RWPE1 (cell line): ENCODE data around the gene TRPC4.

Experiments used
- CTCF ChIA-PET: fragments of 350-600 bp; sonication (Branson Sonifier 250); formaldehyde crosslinking; extraction: SDS; loops from one replicate; lab custom pipeline; 2021; lab: Yijun Ruan, JAX
- POLR2A ChIA-PET: fragments of 400-600 bp; formaldehyde crosslinking; extraction: SDS; loops from one replicate; lab custom pipeline; 2020; ENCODE audit warnings: antibody characterized with exemption; ENCODE audit not compliant: low non-redundant PET; lab: Yijun Ruan, JAX
- DNase-seq: peaks from one replicate; pipeline ENCODE4 v3.0.0; 2012; ENCODE audit warnings: low spot score
- H3K27ac ChIP-seq: fragments of 450-650 bp; 2 replicates; pipeline ENCODE4 v1.5.1; 2017
- TF ChIP-seq, protein P1 (sequence below): fragments of 450-650 bp; conservative IDR thresholded peaks from 2 replicates; pipeline ENCODE4 v1.5.1; 2017; ENCODE audit warnings: low read depth, mild to moderate bottlenecking

The TRPC4 gene

DNA sequence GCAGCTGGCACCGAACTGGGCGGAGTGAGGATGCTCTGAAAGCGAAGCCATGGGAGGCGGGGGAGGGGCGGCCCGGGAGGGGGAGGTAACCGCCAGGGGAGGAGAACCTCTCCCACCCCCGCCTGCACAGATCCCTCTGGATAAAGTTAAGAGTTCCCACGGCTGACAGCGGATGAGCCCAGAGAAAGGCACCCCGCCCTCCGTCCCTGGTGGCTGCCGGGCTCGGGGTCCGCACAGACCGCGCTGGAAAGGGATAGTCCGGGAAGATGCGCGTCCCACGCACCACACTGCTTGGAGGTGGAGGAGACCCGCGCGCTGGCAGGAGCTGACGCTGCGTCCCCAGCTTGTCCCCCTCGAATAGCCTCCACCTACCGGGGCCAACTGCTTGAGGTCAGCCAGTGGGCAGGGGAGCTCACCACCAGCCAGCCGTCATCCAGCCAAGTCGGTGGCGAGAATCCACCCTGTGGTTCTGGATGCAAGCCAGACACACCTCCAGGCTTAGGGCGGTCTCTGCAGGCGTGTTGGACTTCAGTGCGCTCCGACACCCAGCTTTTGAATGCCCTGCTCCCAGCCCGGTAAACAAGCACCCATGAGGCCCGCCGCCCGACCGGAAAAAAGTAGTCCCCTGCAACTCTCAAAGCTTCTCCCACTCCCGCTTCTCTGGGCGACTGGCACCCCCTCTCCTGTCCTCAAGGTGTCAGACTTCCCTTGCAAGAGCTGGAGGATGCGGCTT lies at the start of gene TRPC4:
Gene TRPC4 (minus strand): TSS at position 17 of the 733 bp plus-strand sequence. CDS start 86,439 bp downstream, outside the sequence.
- H3K27ac ChIP-seq: no peak within 1 kb of the TSS

DNA sequence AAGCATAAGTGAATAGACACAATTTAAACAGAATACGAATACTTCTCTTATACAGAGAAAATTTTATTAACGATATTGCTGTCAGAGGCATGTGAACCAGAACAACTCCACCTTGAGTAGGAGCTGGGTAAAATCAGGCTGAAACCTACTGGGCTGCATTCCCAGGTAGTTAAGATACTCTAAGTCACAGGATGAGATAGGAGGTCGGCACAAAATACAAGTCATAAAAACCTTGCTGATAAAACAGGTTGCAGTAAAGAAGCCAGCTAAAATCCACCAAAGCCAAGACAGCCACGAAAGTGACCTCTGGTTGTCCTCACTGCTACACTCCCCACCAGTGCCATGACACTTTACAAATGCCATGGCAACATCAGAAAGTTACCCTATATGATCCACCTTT lies 49.2 kb upstream of the TRPC4 start:
- H3K27ac ChIP-seq: no peak overlapping the region
- TF ChIP-seq, protein P1, sequence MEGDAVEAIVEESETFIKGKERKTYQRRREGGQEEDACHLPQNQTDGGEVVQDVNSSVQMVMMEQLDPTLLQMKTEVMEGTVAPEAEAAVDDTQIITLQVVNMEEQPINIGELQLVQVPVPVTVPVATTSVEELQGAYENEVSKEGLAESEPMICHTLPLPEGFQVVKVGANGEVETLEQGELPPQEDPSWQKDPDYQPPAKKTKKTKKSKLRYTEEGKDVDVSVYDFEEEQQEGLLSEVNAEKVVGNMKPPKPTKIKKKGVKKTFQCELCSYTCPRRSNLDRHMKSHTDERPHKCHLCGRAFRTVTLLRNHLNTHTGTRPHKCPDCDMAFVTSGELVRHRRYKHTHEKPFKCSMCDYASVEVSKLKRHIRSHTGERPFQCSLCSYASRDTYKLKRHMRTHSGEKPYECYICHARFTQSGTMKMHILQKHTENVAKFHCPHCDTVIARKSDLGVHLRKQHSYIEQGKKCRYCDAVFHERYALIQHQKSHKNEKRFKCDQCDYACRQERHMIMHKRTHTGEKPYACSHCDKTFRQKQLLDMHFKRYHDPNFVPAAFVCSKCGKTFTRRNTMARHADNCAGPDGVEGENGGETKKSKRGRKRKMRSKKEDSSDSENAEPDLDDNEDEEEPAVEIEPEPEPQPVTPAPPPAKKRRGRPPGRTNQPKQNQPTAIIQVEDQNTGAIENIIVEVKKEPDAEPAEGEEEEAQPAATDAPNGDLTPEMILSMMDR: no peak
- POLR2A ChIA-PET: no interaction called here
- no peak for DNase-seq
- CTCF ChIA-PET: no interaction called here

More for the DNA sequence above, at the start of gene TRPC4:
- TF ChIP-seq, protein P1: peak; percentile 18; the same call in 1 of the 2 replicates
- peak; percentile 57 for DNase-seq
- ChIA-PET POLR2A (no interaction called here), CTCF (interaction anchor here (0.5 to 2.2 kb wide), 13 partner anchors 10 to 712 kb away, joined by 3 to 8 read pairs (median 3); partner anchors contain the start of gene UFM1)

DNA sequence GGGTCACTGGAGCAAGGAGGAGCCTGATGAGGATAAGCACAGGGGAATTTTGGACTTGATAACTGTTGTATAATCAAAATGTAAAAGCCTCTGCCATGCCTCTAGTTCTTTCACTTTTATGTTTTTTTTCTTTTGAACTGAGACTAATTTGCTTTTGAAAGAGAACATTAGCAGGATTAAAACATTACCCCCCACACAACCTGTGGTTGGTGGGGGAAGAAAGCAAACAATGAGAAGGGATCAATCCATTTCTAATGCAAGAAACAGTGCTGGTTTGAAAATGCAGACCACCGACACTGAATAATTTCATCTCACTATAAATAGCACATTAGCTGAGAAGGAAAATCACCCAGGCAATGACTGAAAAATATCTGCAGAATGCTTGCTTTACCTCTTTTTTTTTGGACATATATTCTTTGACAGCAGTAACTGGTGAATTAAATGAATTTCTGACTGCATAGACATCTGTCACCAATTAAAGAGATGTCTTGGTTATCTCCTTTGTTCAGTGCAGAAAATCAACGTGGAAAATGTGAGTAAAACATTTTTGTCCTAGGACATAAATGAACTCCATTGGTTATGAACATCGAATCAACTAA lies 48.6 kb upstream of the TRPC4 start:
- CTCF ChIA-PET: no interaction called here

DNA sequence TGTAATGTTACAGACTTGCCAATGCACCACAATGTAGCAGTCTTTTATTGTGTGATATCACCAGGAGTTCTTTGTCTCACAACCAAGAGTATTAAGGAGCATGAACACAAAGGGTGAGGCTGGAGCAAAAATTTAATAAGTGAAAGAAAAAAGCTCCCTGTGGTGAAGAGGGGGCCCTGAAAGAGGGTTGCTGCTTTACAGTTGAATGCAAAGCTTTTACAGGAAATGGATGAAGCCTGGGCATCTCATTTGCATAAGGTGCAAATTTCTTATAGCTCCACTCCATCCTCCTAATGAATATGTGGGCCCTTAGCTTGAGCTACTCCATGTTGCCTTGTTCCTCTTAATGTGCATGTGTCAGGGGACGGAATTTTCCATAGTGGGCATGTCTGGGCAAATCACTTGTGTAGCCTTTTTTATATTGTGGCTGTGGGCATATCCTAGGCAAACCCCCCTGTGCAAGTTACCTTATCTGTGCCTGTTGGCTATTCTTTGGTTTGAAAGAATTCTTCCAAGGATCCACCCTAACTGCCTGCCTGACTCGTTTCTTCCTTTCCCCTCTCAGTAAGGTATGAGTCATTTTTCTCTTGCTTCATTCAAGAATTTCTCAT lies 45.3 kb upstream of the TRPC4 start:
- TF ChIP-seq, protein P1: no peak
- POLR2A ChIA-PET: no interaction called here
- DNase-seq: peak; percentile 21
- CTCF ChIA-PET: interaction anchor here (0.6 to 0.7 kb wide), 3 partner anchors 200 to 363 kb away, joined by 3 to 6 read pairs (median 6); no protein-coding TSS in a partner anchor
- H3K27ac ChIP-seq: no peak overlapping the region

More for the DNA sequence above, 48.6 kb upstream of the TRPC4 start:
- POLR2A ChIA-PET: no interaction called here
- DNase-seq: no peak
- H3K27ac ChIP-seq: no peak overlapping the region
- TF ChIP-seq, protein P1: no peak

DNA sequence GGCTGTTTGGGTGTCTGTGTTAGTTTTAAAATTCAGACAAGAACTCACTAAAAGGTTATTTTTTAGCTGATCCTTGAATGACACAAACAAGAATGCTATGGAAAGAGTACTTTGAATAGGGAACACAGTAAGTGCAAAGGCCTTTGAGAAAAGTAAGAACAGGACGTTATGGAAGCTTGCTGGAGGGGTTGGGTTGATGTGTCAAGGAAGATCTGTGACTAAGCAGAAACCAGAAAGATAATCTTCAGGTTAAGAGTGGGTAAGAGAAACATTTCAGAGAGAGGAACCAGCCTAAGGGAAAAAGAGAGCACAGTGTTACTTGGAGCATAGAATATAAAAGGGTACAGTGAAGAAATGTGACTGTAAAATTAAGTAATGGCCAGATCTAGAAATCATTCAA lies 41.2 kb upstream of the TRPC4 start:
- CTCF ChIA-PET: interaction anchor here (0.6 kb wide), 1 partner anchor 35 kb away, joined by 3 read pairs; no protein-coding TSS in a partner anchor
- no peak overlapping the region for H3K27ac ChIP-seq
- TF ChIP-seq, protein P1: no peak
- DNase-seq: no peak
- POLR2A ChIA-PET: no interaction called here

DNA sequence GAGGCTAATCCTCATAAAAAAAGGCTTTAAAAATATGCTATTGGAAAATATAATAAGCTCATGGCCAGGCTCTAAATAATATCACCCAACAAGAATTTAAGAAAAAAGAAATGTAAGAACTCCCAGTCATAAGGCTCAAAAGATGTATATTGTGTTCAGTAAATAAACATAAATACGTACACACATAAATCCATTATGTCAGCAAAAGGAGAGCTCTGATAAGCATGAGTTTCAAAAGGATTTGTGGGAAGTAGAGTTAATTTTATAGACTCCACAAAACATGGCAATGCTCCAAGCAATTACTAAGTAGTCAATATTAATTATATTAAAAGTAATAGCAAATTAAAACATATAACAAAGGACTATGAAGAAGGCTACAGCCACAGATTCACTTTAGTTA lies 37.3 kb upstream of the TRPC4 start:
- TF ChIP-seq, protein P1: no peak
- no peak overlapping the region for H3K27ac ChIP-seq
- ChIA-PET POLR2A (no interaction called here), CTCF (no interaction called here)
- DNase-seq: no peak
